HepG2 (cell line): Measurements from ENCODE around the gene ANO4. TPM values are rescaled to one million over a fixed set of nuclear protein-coding genes. Genes with fewer than 3 reads are reported as not detected.

Experiments
- ATAC-seq: fragments of 200-7000 bp; cut with Tn5 transposase; 3 replicates; pipeline ENCODE4 v1.9.1; 2020; ENCODE audit warnings: mild to moderate bottlenecking, moderate library complexity
- BruUV-seq: library from RNA; stranded (reverse); fragments of 400-500 nt; replicated peaks from 2 replicates; lab custom pipeline; 2021; lab: Mats Ljungman, UMichigan
- CTCF ChIA-PET: fragments of 300-600 bp; formaldehyde crosslinking; extraction: SDS; loops from one replicate; lab custom pipeline; 2021; ENCODE audit warnings: low total read pairs, inconsistent platforms, low intra/inter-chr PET ratio; lab: Yijun Ruan, JAX
- POLR2A ChIA-PET: fragments of 350-600 bp; sonication (Branson Sonifier 250); formaldehyde crosslinking; loops from one replicate; lab custom pipeline; 2020; ENCODE audit warnings: antibody characterized with exemption, inconsistent platforms; lab: Yijun Ruan, JAX
- DNase-seq: peaks from one replicate; pipeline ENCODE4 v3.0.0-alpha.2; 2015; ENCODE audit warnings: low spot score
- FAIRE-seq: peaks from 3 replicates; lab custom pipeline; 2011; peaks lifted over from hg19 to GRCh38; lab: Jason Lieb, UNC
- H2AFZ ChIP-seq: one replicate; pipeline ENCODE4 v1.6.1; 2011; ENCODE audit warnings: low read length, inconsistent platforms
- H3K27ac ChIP-seq: fragments of 300-600 bp; 3 replicates; pipeline ENCODE4 v1.8.0; 2011; ENCODE audit warnings: mixed run types, mild to moderate bottlenecking, mixed read lengths, low read length, inconsistent platforms; ENCODE audit not compliant: insufficient read depth; ENCODE audit errors: extremely low read length
- H3K27me3 ChIP-seq, 2 experiments: fragments of 200-600 bp in 1 of 2; 2 replicates in 1 of 2; 3 replicates in 1 of 2; pipeline versions ENCODE4 v1.6.0 to v1.8.0; 2011; ENCODE audit warnings: low read length in 2 of 2, mild to moderate bottlenecking in 2 of 2, moderate library complexity in 2 of 2, inconsistent platforms in 1 of 2; ENCODE audit not compliant: insufficient read depth in 2 of 2, control insufficient read depth in 1 of 2
- H3K36me3 ChIP-seq, 2 experiments: fragments of 200-600 bp in 1 of 2; replicated peaks in 1 of 2; 2 replicates in 1 of 2; 3 replicates in 1 of 2; pipeline versions ENCODE4 v1.5.1 to v1.8.0; 2011; ENCODE audit warnings: low read length in 2 of 2, inconsistent platforms in 1 of 2; ENCODE audit not compliant: insufficient read depth in 2 of 2, control insufficient read depth in 1 of 2
- H3K4me1 ChIP-seq: 2 replicates; pipeline ENCODE4 v1.5.1; 2012; ENCODE audit warnings: low read length, inconsistent platforms; ENCODE audit not compliant: insufficient read depth
- H3K4me2 ChIP-seq: 2 replicates; pipeline ENCODE4 v1.6.0; 2011; ENCODE audit warnings: low read depth, low read length, inconsistent platforms
- H3K4me3 ChIP-seq, 3 experiments: fragments of 200-600 bp in 1 of 3; sonication (generic), shearing (Covaris generic) in 1 of 3; replicated peaks in 1 of 3; 2 replicates each; pipeline ENCODE4 v1.5.1; 2011 to 2016; ENCODE audit warnings: low read length in 3 of 3, inconsistent platforms in 2 of 3, low read depth in 2 of 3, mild to moderate bottlenecking in 2 of 3, control low read depth in 1 of 3, mixed read lengths in 1 of 3; ENCODE audit not compliant: insufficient read depth in 1 of 3
- H3K79me2 ChIP-seq: one replicate; pipeline ENCODE4 v1.6.1; 2011; ENCODE audit warnings: low read length, inconsistent platforms; ENCODE audit not compliant: insufficient read depth
- H3K9ac ChIP-seq: 2 replicates; pipeline ENCODE4 v1.6.0; 2011; ENCODE audit warnings: mild to moderate bottlenecking, low read depth, low read length, inconsistent platforms; ENCODE audit not compliant: insufficient read depth
- H3K9me3 ChIP-seq: 2 replicates; pipeline ENCODE4 v1.5.1; 2012; ENCODE audit warnings: mild to moderate bottlenecking, low read length
- H4K20me1 ChIP-seq: 2 replicates; pipeline ENCODE4 v1.6.0; 2011; ENCODE audit warnings: inconsistent platforms, mild to moderate bottlenecking, low read length, moderate library complexity; ENCODE audit not compliant: insufficient read depth
- FOXO1 ChIP-seq: sonication (generic); formaldehyde crosslinking; IDR thresholded peaks from 2 replicates; pipeline ENCODE4 v1.4.0; 2020; ENCODE audit warnings: missing genetic modification reagents
- IRX3 ChIP-seq: sonication (generic); formaldehyde crosslinking; IDR thresholded peaks from 2 replicates; pipeline ENCODE4 v1.8.1; 2023; ENCODE audit warnings: mild to moderate bottlenecking, low read depth, missing genetic modification reagents, borderline replicate concordance
- KDM6A ChIP-seq: IDR thresholded peaks from 2 replicates; pipeline ENCODE4 v1.6.1; 2016; ENCODE audit warnings: low read depth
- MZF1 ChIP-seq: sonication (generic); formaldehyde crosslinking; IDR thresholded peaks from 2 replicates; pipeline ENCODE4 v1.8.1; 2023; ENCODE audit warnings: mild to moderate bottlenecking, missing genetic modification reagents, borderline replicate concordance
- NFE2L2 ChIP-seq: fragments of 150-350 bp; IDR thresholded peaks from 2 replicates; pipeline ENCODE4 v1.6.1; 2014; ENCODE audit warnings: low read length
- POLR2G ChIP-seq: fragments of 200-400 bp; formaldehyde crosslinking; IDR thresholded peaks from 2 replicates; pipeline ENCODE4 v1.6.1; 2018; ENCODE audit warnings: mild to moderate bottlenecking, low read depth, low read length, moderate library complexity
- REL ChIP-seq: sonication (generic); formaldehyde crosslinking; conservative IDR thresholded peaks from 2 replicates; pipeline ENCODE4 v1.8.0; 2022; ENCODE audit warnings: mild to moderate bottlenecking, missing genetic modification reagents, moderate library complexity
- REXO4 ChIP-seq: sonication (generic); formaldehyde crosslinking; IDR thresholded peaks from 2 replicates; pipeline ENCODE4 v1.8.0; 2022; ENCODE audit warnings: missing genetic modification reagents, mild to moderate bottlenecking, borderline replicate concordance
- SMYD3 ChIP-seq: sonication (generic); formaldehyde crosslinking; IDR thresholded peaks from 2 replicates; pipeline ENCODE4 v1.8.1; 2023; ENCODE audit warnings: mild to moderate bottlenecking, missing genetic modification reagents
- STAT5B ChIP-seq: sonication (generic); formaldehyde crosslinking; IDR thresholded peaks from 2 replicates; pipeline ENCODE4 v1.4.0; 2020; ENCODE audit warnings: missing genetic modification reagents
- YY1 ChIP-seq: IDR thresholded peaks from 2 replicates; pipeline ENCODE4 v1.6.1; 2011; ENCODE audit warnings: low read length, low read depth, moderate library complexity, mild to moderate bottlenecking; ENCODE audit not compliant: insufficient read depth, insufficient replicate concordance
- WGBS: methylation state at CpG from one replicate; pipeline ENCODE4 v1.1.6; 2017; ENCODE audit warnings: low lambda C conversion rate; 5-methylcytosine and 5-hydroxymethylcytosine counted together
- in situ Hi-C: cut with HindIII; loops from 2 replicates; pipeline ENCODE4 v1.10.0; 2017; ENCODE audit warnings: low pct_unique_long_range_greater_than_20kb; ENCODE audit not compliant: extremely low pct_ligation_motif_present
- intact Hi-C: fragments of 100-400 bp; cut with micrococcal nuclease; formaldehyde crosslinking; loops from one replicate; pipeline ENCODE4 v1.10.0; 2022; ENCODE audit not compliant: unreplicated experiment
- polyA plus RNA-seq, 8 experiments: library from polyadenylated mRNA; depleted of rRNA in 3 of 8; stranded (reverse) in 7 of 8; unstranded in 1 of 8; fragments of >200 nt; fragmentation: Illumina TruSeq in 4 of 8; extraction: Trizol in 4 of 8; gene quantifications; 2 replicates each; pipeline versions ENCODE4 v1.2.1 to v1.2.3, GENCODE V29; 2011 to 2016; ENCODE audit warnings: low read depth in 4 of 8, missing spikeins in 1 of 8, mixed read lengths in 1 of 8; ENCODE audit not compliant: insufficient read depth in 1 of 8
- total RNA-seq, 5 experiments: library from RNA; depleted of rRNA; stranded (reverse); fragments of >200 nt; fragmentation: Illumina TruSeq; extraction: Trizol; gene quantifications; 2 replicates each; pipeline ENCODE4 v1.2.3, GENCODE V29; 2016; ENCODE audit warnings: low read depth in 1 of 5

The ANO4 gene
- total and polyA plus RNA-seq, 2 of the 13 experiments (the other 11 are each of a cell fraction or from before 2014, with no cell fraction given) = not detected

DNA sequence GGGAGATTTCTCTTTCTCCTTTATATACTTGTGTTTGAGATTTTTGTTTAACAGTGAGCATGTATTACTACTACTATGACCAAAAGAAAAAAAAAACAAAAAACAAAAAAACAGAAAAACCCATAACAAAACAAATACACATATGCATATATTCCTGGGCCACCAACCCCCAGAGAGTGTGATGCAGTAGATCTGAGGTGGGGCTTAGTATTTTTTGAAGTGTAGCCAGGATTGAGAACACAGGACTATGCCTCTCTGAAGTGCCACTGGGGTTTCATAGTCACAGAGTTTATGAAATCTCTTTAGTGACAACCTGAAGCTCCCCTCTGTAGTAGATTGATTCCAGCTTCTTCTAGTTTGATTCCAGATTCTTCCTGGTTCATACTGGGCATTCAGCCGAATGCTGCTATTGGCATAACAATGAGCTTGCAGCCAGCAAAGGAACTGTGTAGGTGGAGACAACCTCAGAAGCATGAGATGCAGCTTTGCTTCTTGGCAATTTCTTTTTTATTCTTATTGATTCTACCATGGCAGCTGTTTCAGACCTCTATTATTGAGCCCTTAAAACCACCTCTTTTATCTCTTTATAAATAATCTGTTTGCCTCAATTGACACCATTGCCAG is 15.5 kb upstream of the ANO4 start (continued):
- no peak for TF ChIP-seq REL

DNA sequence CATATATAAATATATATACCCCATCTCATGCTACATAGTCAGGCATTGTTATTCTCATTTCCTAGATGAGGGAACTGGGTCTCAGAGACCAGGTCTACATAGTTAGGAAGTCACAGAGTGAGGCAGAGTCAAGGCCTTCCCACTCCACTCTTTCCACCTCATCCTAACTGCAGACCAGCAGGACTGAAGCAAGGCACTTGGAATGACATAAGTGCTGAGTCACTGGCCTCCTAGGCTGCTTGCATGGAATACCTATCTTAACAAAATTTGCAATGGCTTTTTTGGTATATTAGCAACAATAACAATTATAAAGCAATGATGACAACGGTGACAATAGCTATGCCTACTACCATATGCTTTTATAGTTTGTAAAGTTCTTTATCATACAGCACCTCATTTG is 5.4 kb upstream of the ANO4 start:
- ChIA-PET CTCF (no interaction called here), POLR2A (no interaction called here)
- in situ Hi-C loops = no loop called here
- Histone ChIP-seq H3K36me3 (no peaks in the 10 kb centered on the region), H2AFZ (no peak overlapping the region), H3K4me2 (no peak overlapping the region), H3K9me3 (no peaks in the 10 kb centered on the region), H3K27me3 (peaks cover 0 to 4% of the 10 kb centered on the region in 2 experiments; a peak in 3 of 5 replicates), H3K4me3 (no peak overlapping the region), H4K20me1 (no peaks in the 10 kb centered on the region), H3K79me2 (no peaks in the 10 kb centered on the region), H3K9ac (no peak overlapping the region), H3K4me1 (no peaks in the 10 kb centered on the region), H3K27ac (no peak overlapping the region)
- 35% methylated on average over 1 of the region's 1 CpG for WGBS
- FAIRE-seq (no peak), DNase-seq (no peak), ATAC-seq (no peak)
- BruUV-seq = no TSS peak
- TF ChIP-seq NFE2L2 (peak; percentile 71; the same call in 1 of the 2 replicates), MZF1 (CRISPR knock-in tag) (no peak)
- TF ChIP-seq, all 625 proteins: peak for 1
- intact Hi-C loops = no loop called here

DNA sequence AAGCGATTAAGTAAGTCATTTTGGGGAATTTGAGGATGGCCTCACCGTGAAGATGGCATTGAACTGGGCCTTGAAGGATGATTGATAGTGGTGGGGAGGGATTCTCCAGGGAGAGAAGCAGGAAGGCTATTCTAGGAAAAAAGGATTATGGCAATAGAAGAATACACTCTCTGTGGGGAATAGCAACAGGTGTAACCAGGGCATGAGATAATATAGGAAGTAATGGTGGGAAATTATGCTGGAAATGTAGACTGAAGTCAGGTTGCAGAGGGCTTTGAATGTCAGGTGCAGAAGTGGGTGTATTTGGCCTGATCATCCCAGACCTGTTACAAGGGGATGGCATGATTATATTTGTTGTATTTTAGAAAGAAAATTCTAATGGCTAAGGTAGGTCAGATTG is 4.6 kb upstream of the ANO4 start:
- 36% methylated on average over 2 of the region's 2 CpGs for WGBS
- TF ChIP-seq STAT5B = no peak
- TF ChIP-seq KDM6A (CRISPR knock-in tag) = no peak
- TF ChIP-seq IRX3 (CRISPR knock-in tag) = no peak
- TF ChIP-seq POLR2G = no peak
- no peak for TF ChIP-seq REXO4 (CRISPR knock-in tag)
- no peak for TF ChIP-seq YY1
- TF ChIP-seq SMYD3 (CRISPR knock-in tag) = no peak
- TF ChIP-seq FOXO1 (CRISPR knock-in tag) = no peak
- Histone ChIP-seq H3K4me1 (no peaks in the 10 kb centered on the region), H3K79me2 (no peaks in the 10 kb centered on the region), H3K4me3 (no peak overlapping the region), H3K4me2 (no peak overlapping the region), H4K20me1 (no peaks in the 10 kb centered on the region), H2AFZ (no peak overlapping the region), H3K36me3 (no peaks in the 10 kb centered on the region), H3K27ac (no peak overlapping the region), H3K9ac (no peak overlapping the region), H3K27me3 (peaks cover under 1 to 13% of the 10 kb centered on the region in 2 experiments; a peak in 4 of 5 replicates), H3K9me3 (no peaks in the 10 kb centered on the region)
- DNase-seq (no peak), ATAC-seq (no peak), FAIRE-seq (no peak)
- in situ Hi-C loops (no loop called here), intact Hi-C loops (no loop called here)
- no TSS peak for BruUV-seq
- ChIA-PET POLR2A (no interaction called here), CTCF (no interaction called here)
